HUES64 (cell line): ENCODE results near the gene CRACDL.

Source experiments
- H3K27ac ChIP-seq: 2 replicates; pipeline ENCODE4 v1.7.0; 2013; ENCODE audit warnings: low read depth, low read length, inconsistent platforms
- H3K27me3 ChIP-seq: 2 replicates; pipeline ENCODE4 v1.6.1; 2013; ENCODE audit warnings: mild to moderate bottlenecking, low read length; ENCODE audit not compliant: insufficient read depth
- H3K36me3 ChIP-seq: 2 replicates; pipeline ENCODE4 v1.6.1; 2013; ENCODE audit warnings: mild to moderate bottlenecking, low read length; ENCODE audit not compliant: insufficient read depth
- H3K4me1 ChIP-seq: 2 replicates; pipeline ENCODE4 v1.6.1; 2013; ENCODE audit warnings: mild to moderate bottlenecking, low read length, moderate library complexity; ENCODE audit not compliant: insufficient read depth
- H3K4me3 ChIP-seq: 2 replicates; pipeline ENCODE4 v1.5.1; 2013; ENCODE audit warnings: mild to moderate bottlenecking, low read length, moderate library complexity
- H3K9ac ChIP-seq: 2 replicates; pipeline ENCODE4 v1.6.1; 2013; ENCODE audit warnings: mild to moderate bottlenecking, low read depth, low read length
- H3K9me3 ChIP-seq: 2 replicates; pipeline ENCODE4 v1.6.1; 2013; ENCODE audit warnings: low read depth, low read length; ENCODE audit not compliant: insufficient read depth
- WGBS: fragments of 150-250, 120-280 bp; methylation state at CpG from one replicate; pipeline ENCODE4 v1.1.7; 2013; ENCODE audit warnings: missing lambda C conversion rate; 5-methylcytosine and 5-hydroxymethylcytosine counted together

The CRACDL gene

GRCh38 chr2:98911376-98912154, 24.5 kb downstream of the CRACDL start:
- Histone ChIP-seq H3K9me3 (no peaks in the 10 kb centered on the region), H3K36me3 (no peaks in the 10 kb centered on the region), H3K9ac (no peak overlapping the region), H3K4me3 (no peak overlapping the region), H3K4me1 (peaks cover 20% of the 10 kb centered on the region), H3K27me3 (no peaks in the 10 kb centered on the region), H3K27ac (no peak overlapping the region)
- WGBS: 92% methylated on average over 17 of the region's 17 CpGs

- no peak overlapping the region for H3K9ac ChIP-seq
- H3K27ac ChIP-seq: no peak overlapping the region
- 93% methylated on average over 7 of the region's 7 CpGs for WGBS
- no peaks in the 10 kb centered on the region for H3K27me3 ChIP-seq
- peaks cover 20% of the 10 kb centered on the region for H3K4me1 ChIP-seq
- no peaks in the 10 kb centered on the region for H3K36me3 ChIP-seq
- no peak overlapping the region for H3K4me3 ChIP-seq
- H3K9me3 ChIP-seq: no peaks in the 10 kb centered on the region
Observed at GRCh38 chr2:98911126-98911375, 25.0 kb downstream of the CRACDL start.

GRCh38 chr2:98910349-98911125, 25.5 kb downstream of the CRACDL start:
- Histone ChIP-seq H3K27me3 (no peaks in the 10 kb centered on the region), H3K4me1 (peaks cover 20% of the 10 kb centered on the region), H3K9me3 (no peaks in the 10 kb centered on the region), H3K36me3 (no peaks in the 10 kb centered on the region), H3K4me3 (no peak overlapping the region), H3K9ac (no peak overlapping the region), H3K27ac (no peak overlapping the region)
- 88% methylated on average over 9 of the region's 10 CpGs for WGBS

- H3K4me3 ChIP-seq: no peak overlapping the region
Observed at GRCh38 chr2:98909317-98910211, 26.5 kb downstream of the CRACDL start.

GRCh38 chr2:98908931-98909316, 27.1 kb downstream of the CRACDL start:
- Histone ChIP-seq H3K9ac (no peak overlapping the region), H3K27ac (no peak overlapping the region), H3K36me3 (no peaks in the 10 kb centered on the region), H3K27me3 (no peaks in the 10 kb centered on the region), H3K4me3 (no peak overlapping the region), H3K9me3 (no peaks in the 10 kb centered on the region), H3K4me1 (peaks cover 26% of the 10 kb centered on the region)
- 87% methylated on average over 4 of the region's 4 CpGs for WGBS

More at GRCh38 chr2:98909317-98910211, 26.5 kb downstream of the CRACDL start:
- no peaks in the 10 kb centered on the region for H3K36me3 ChIP-seq
- WGBS: 52% methylated on average over 19 of the region's 19 CpGs
- no peak overlapping the region for H3K27ac ChIP-seq
- H3K9ac ChIP-seq: no peak overlapping the region
- H3K9me3 ChIP-seq: no peaks in the 10 kb centered on the region
- H3K27me3 ChIP-seq: no peaks in the 10 kb centered on the region
- peaks cover 22% of the 10 kb centered on the region for H3K4me1 ChIP-seq

GRCh38 chr2:98907966-98908905, 27.8 kb downstream of the CRACDL start:
- peaks cover 23% of the 10 kb centered on the region for H3K4me1 ChIP-seq

GRCh38 chr2:98907385-98907784, 28.6 kb downstream of the CRACDL start:
- Histone ChIP-seq H3K4me1 (peaks cover 23% of the 10 kb centered on the region), H3K27ac (no peak overlapping the region), H3K4me3 (no peak overlapping the region), H3K27me3 (no peaks in the 10 kb centered on the region), H3K9me3 (no peaks in the 10 kb centered on the region), H3K36me3 (no peaks in the 10 kb centered on the region), H3K9ac (no peak overlapping the region)
- 92% methylated on average over 4 of the region's 4 CpGs for WGBS

More at GRCh38 chr2:98907966-98908905, 27.8 kb downstream of the CRACDL start:
- WGBS: 90% methylated on average over 11 of the region's 11 CpGs
- Histone ChIP-seq H3K9me3 (no peaks in the 10 kb centered on the region), H3K27ac (no peak overlapping the region), H3K36me3 (no peaks in the 10 kb centered on the region), H3K27me3 (no peaks in the 10 kb centered on the region), H3K4me3 (no peak overlapping the region), H3K9ac (no peak overlapping the region)

- Histone ChIP-seq H3K9ac (no peak overlapping the region), H3K4me3 (no peak overlapping the region), H3K27me3 (no peaks in the 10 kb centered on the region), H3K27ac (no peak overlapping the region), H3K9me3 (no peaks in the 10 kb centered on the region), H3K36me3 (no peaks in the 10 kb centered on the region), H3K4me1 (peaks cover 13% of the 10 kb centered on the region)
- 82% methylated on average over 13 of the region's 13 CpGs for WGBS
Observed at GRCh38 chr2:98903767-98904485, 32.1 kb downstream of the CRACDL start.

GRCh38 chr2:98903064-98903355, 33.0 kb downstream of the CRACDL start:
- no peaks in the 10 kb centered on the region for H3K27me3 ChIP-seq
- no peaks in the 10 kb centered on the region for H3K36me3 ChIP-seq
- 93% methylated on average over 9 of the region's 9 CpGs for WGBS
- no peaks in the 10 kb centered on the region for H3K9me3 ChIP-seq
- H3K27ac ChIP-seq: no peak overlapping the region
- no peak overlapping the region for H3K4me3 ChIP-seq
- H3K4me1 ChIP-seq: peaks cover 8% of the 10 kb centered on the region; the same call in 1 of the 2 replicates
- H3K9ac ChIP-seq: no peak overlapping the region
